H1 (cell line): Measurements from ENCODE around the gene PDE4B. TPM values are rescaled to one million over a fixed set of nuclear protein-coding genes. Genes with fewer than 3 reads are reported as not detected.

Experiments used
- CTCF ChIA-PET: fragments of 300-600 bp; sonication (Branson Sonifier 250); formaldehyde crosslinking; loops from one replicate; lab custom pipeline; 2021; ENCODE audit not compliant: partially characterized antibody; lab: Charles Lee
- POLR2A ChIA-PET: fragments of 300-600 bp; sonication (Branson Sonifier 250); formaldehyde crosslinking; loops from one replicate; lab custom pipeline; 2021; ENCODE audit warnings: inconsistent platforms; ENCODE audit not compliant: partially characterized antibody; lab: Charles Lee
- DNase-seq, 2 experiments: peaks; one replicate each; pipeline versions ENCODE4 v3.0.0 to v3.0.0-alpha.2; 2010 to 2022; ENCODE audit warnings: low spot score in 2 of 2, low read depth in 1 of 2, mixed read lengths in 1 of 2
- FAIRE-seq: peaks from 2 replicates; lab custom pipeline; 2011; peaks lifted over from hg19 to GRCh38; lab: Jason Lieb, UNC
- H2AFZ ChIP-seq: 2 replicates; pipeline ENCODE4 v1.8.1; 2012; ENCODE audit warnings: low read length, inconsistent platforms
- H2AK5ac ChIP-seq: 2 replicates; pipeline ENCODE4 v1.6.1; 2013; ENCODE audit warnings: low read depth, low read length
- H2BK120ac ChIP-seq: replicated peaks from 2 replicates; pipeline ENCODE3; 2013; ENCODE audit warnings: low read depth, low read length, inconsistent platforms
- H2BK12ac ChIP-seq: 2 replicates; pipeline ENCODE4 v1.6.1; 2013; ENCODE audit warnings: low read depth, low read length
- H2BK15ac ChIP-seq: 2 replicates; pipeline ENCODE4 v1.6.1; 2013; ENCODE audit warnings: low read length
- H2BK20ac ChIP-seq: 2 replicates; pipeline ENCODE4 v1.6.1; 2013; ENCODE audit warnings: low read length
- H2BK5ac ChIP-seq: 2 replicates; pipeline ENCODE4 v1.6.1; 2013; ENCODE audit warnings: low read depth, low read length
- H3K14ac ChIP-seq: 2 replicates; pipeline ENCODE4 v1.6.1; 2013; ENCODE audit warnings: inconsistent platforms; ENCODE audit not compliant: insufficient read length
- H3K18ac ChIP-seq: 2 replicates; pipeline ENCODE4 v1.6.1; 2013; ENCODE audit warnings: low read length; ENCODE audit errors: extremely low read depth
- H3K23ac ChIP-seq: 2 replicates; pipeline ENCODE4 v1.6.1; 2013; ENCODE audit warnings: inconsistent platforms; ENCODE audit not compliant: insufficient read length
- H3K23me2 ChIP-seq: 2 replicates; pipeline ENCODE4 v1.6.1; 2013; ENCODE audit warnings: low read depth, low read length
- H3K27ac ChIP-seq: 2 replicates; pipeline ENCODE4 v1.6.1; 2011; ENCODE audit warnings: low read depth, low read length, inconsistent platforms
- H3K27me3 ChIP-seq, 4 experiments: replicated peaks in 1 of 4; 1 replicate in 1 of 4; 2 replicates in 3 of 4; pipeline versions ENCODE4 v1.6.1 to v1.8.1; 2011 to 2013; ENCODE audit warnings: low read length in 3 of 4, mild to moderate bottlenecking in 3 of 4, inconsistent platforms in 2 of 4, mixed read lengths in 2 of 4, moderate library complexity in 1 of 4; ENCODE audit not compliant: control insufficient read depth in 3 of 4, insufficient read depth in 3 of 4; ENCODE audit errors: extremely low read depth in 1 of 4
- H3K36me3 ChIP-seq, 4 experiments: 2 replicates each; pipeline versions ENCODE4 v1.6.1 to v1.8.1; 2011 to 2013; ENCODE audit warnings: mild to moderate bottlenecking in 4 of 4, low read length in 3 of 4, moderate library complexity in 2 of 4, control low read depth in 1 of 4, inconsistent platforms in 1 of 4; ENCODE audit not compliant: insufficient read depth in 4 of 4, control insufficient read depth in 2 of 4
- H3K4ac ChIP-seq: replicated peaks from 2 replicates; pipeline ENCODE3; 2013; ENCODE audit warnings: low read length, low read depth, mixed read lengths, inconsistent platforms; ENCODE audit not compliant: insufficient read length
- H3K4me1 ChIP-seq, 4 experiments: replicated peaks in 1 of 4; 1 replicate in 1 of 4; 2 replicates in 3 of 4; pipeline versions ENCODE4 v1.6.1 to v1.8.1; 2011 to 2013; ENCODE audit warnings: low read length in 3 of 4, inconsistent platforms in 2 of 4, mixed read lengths in 1 of 4; ENCODE audit not compliant: insufficient read depth in 4 of 4, control insufficient read depth in 3 of 4
- H3K4me2 ChIP-seq, 2 experiments: 2 replicates each; pipeline versions ENCODE4 v1.6.1 to v1.8.1; 2011 to 2013; ENCODE audit warnings: low read depth in 2 of 2, low read length in 2 of 2, control low read depth in 1 of 2, inconsistent platforms in 1 of 2, mild to moderate bottlenecking in 1 of 2; ENCODE audit not compliant: insufficient read depth in 1 of 2
- H3K4me3 ChIP-seq, 4 experiments: fragments of 200-600, 300-600 bp in 1 of 4; sonication (generic), shearing (Covaris generic), sonication (Bioruptor Twin) in 1 of 4; 2 replicates each; pipeline versions ENCODE4 v1.5.1 to v1.8.1; 2011 to 2016; ENCODE audit warnings: low read length in 4 of 4, low read depth in 3 of 4, control low read depth in 2 of 4, inconsistent platforms in 2 of 4, mild to moderate bottlenecking in 2 of 4, mixed read lengths in 1 of 4, moderate library complexity in 1 of 4; ENCODE audit not compliant: insufficient read depth in 2 of 4; ENCODE audit errors: extremely low read depth in 1 of 4
- H3K56ac ChIP-seq: replicated peaks from 2 replicates; pipeline ENCODE3; 2013; ENCODE audit warnings: low read depth, mild to moderate bottlenecking, mixed read lengths, low read length, inconsistent platforms; ENCODE audit not compliant: insufficient read length
- H3K79me1 ChIP-seq: 2 replicates; pipeline ENCODE4 v1.6.1; 2013; ENCODE audit warnings: low read depth, low read length, control low read depth
- H3K79me2 ChIP-seq, 2 experiments: 2 replicates each; pipeline versions ENCODE4 v1.6.1 to v1.8.1; 2012 to 2013; ENCODE audit warnings: low read length in 2 of 2, mild to moderate bottlenecking in 2 of 2, inconsistent platforms in 1 of 2; ENCODE audit not compliant: insufficient read depth in 2 of 2, control insufficient read depth in 1 of 2
- H3K9ac ChIP-seq, 4 experiments: replicated peaks in 1 of 4; 1 replicate in 1 of 4; 2 replicates in 3 of 4; pipeline versions ENCODE4 v1.6.1 to v1.8.1; 2011 to 2013; ENCODE audit warnings: low read depth in 3 of 4, low read length in 3 of 4, control low read depth in 2 of 4, mild to moderate bottlenecking in 2 of 4, moderate library complexity in 2 of 4, inconsistent platforms in 1 of 4; ENCODE audit errors: extremely low read depth in 1 of 4
- H3K9me3 ChIP-seq, 2 experiments: 2 replicates each; pipeline versions ENCODE4 v1.6.1 to v1.8.1; 2012 to 2013; ENCODE audit warnings: mild to moderate bottlenecking in 2 of 2, moderate library complexity in 2 of 2, control low read depth in 1 of 2, inconsistent platforms in 1 of 2, low read depth in 1 of 2, low read length in 1 of 2, mixed read lengths in 1 of 2; ENCODE audit not compliant: insufficient read depth in 2 of 2
- H4K20me1 ChIP-seq, 2 experiments: replicated peaks in 1 of 2; 2 replicates each; pipeline versions ENCODE3 to v1.8.1; 2011 to 2013; ENCODE audit warnings: inconsistent platforms in 2 of 2, low read length in 2 of 2, mild to moderate bottlenecking in 1 of 2; ENCODE audit not compliant: insufficient read depth in 2 of 2, control insufficient read depth in 1 of 2
- H4K5ac ChIP-seq: 2 replicates; pipeline ENCODE4 v1.6.1; 2013; ENCODE audit warnings: low read length, low read depth, mixed read lengths, inconsistent platforms; ENCODE audit not compliant: insufficient read length
- H4K8ac ChIP-seq: 2 replicates; pipeline ENCODE4 v1.8.0; 2013; ENCODE audit warnings: mild to moderate bottlenecking, moderate library complexity, low read length, inconsistent platforms; ENCODE audit not compliant: insufficient read depth; ENCODE audit errors: extremely low read depth
- H4K91ac ChIP-seq: replicated peaks from 2 replicates; pipeline ENCODE3; 2013; ENCODE audit warnings: low read length, mixed read lengths, inconsistent platforms; ENCODE audit not compliant: insufficient read length
- ATF2 ChIP-seq: IDR thresholded peaks from 2 replicates; pipeline ENCODE4 v1.6.1; 2012; ENCODE audit warnings: low read length, inconsistent platforms
- CBX8 ChIP-seq: fragments of 300-800, 300-1000 bp; sonication (generic); IDR thresholded peaks from 2 replicates; pipeline ENCODE4 v1.7.1; 2016; ENCODE audit warnings: low read depth, low read length, borderline replicate concordance
- CREB1 ChIP-seq: IDR thresholded peaks from 2 replicates; pipeline ENCODE4 v1.6.1; 2012; ENCODE audit warnings: inconsistent platforms
- POLR2AphosphoS5 ChIP-seq: IDR thresholded peaks from 2 replicates; pipeline ENCODE4 v1.6.1; 2011; ENCODE audit warnings: low read depth, low read length
- SIX5 ChIP-seq: IDR thresholded peaks from 2 replicates; pipeline ENCODE4 v1.6.1; 2011; ENCODE audit warnings: mild to moderate bottlenecking, low read depth, low read length
- SUZ12 ChIP-seq: fragments of 200-600 bp; sonication (generic); IDR thresholded peaks from 2 replicates; pipeline ENCODE4 v1.6.1; 2012; ENCODE audit warnings: mild to moderate bottlenecking, inconsistent platforms, low read length, moderate library complexity, mixed read lengths
- TAF7 ChIP-seq: optimal IDR thresholded peaks from 2 replicates; pipeline ENCODE3; 2011; ENCODE audit warnings: low read depth, mild to moderate bottlenecking, inconsistent platforms, low read length, moderate library complexity, borderline replicate concordance
- YY1 ChIP-seq: IDR thresholded peaks from 2 replicates; pipeline ENCODE4 v1.6.1; 2011; ENCODE audit warnings: low read depth, mild to moderate bottlenecking, low read length
- WGBS, 2 experiments: shearing (Covaris generic) in 1 of 2; methylation state at CpG; one replicate each; pipeline versions ENCODE4 v1.1.6 to v1.1.7; 2013 to 2015; ENCODE audit warnings: low lambda C conversion rate in 2 of 2, mixed read lengths in 2 of 2, inconsistent platforms in 1 of 2, low coverage in 1 of 2, missing lambda C conversion rate in 1 of 2; ENCODE audit not compliant: insufficient replicate concordance in 2 of 2, insufficient coverage in 1 of 2, insufficient read length in 1 of 2; ENCODE audit errors: extremely low coverage in 1 of 2, missing lambda C conversion rate in 1 of 2; 5-methylcytosine and 5-hydroxymethylcytosine counted together
- polyA plus RNA-seq, 7 experiments: library from polyadenylated mRNA; depleted of rRNA in 3 of 7; stranded (reverse) in 5 of 7; unstranded in 2 of 7; fragments of >200 nt in 5 of 7; fragments of 200-250 nt in 2 of 7; gene quantifications; 1 replicate in 5 of 7; 2 replicates in 1 of 7; 4 replicates in 1 of 7; pipeline versions ENCODE4 v1.2.1 to v1.2.3, GENCODE V29; 2011 to 2013; ENCODE audit warnings: missing spikeins in 2 of 7, mixed read lengths in 2 of 7
- total RNA-seq: library from RNA; stranded (reverse); fragmentation: NEBNext Ultra II Directional; extraction: Animal tissue kit (Norgen Biotek cat#: 25700); gene quantifications from 2 replicates; pipeline ENCODE4 v1.2.1, GENCODE V29; 2021

PDE4B gene
- total and polyA plus RNA-seq, 2 of the 8 experiments (the other 6 are each of a cell fraction or from before 2014, with no cell fraction given) = 5.0 to 15.1 TPM

GRCh38 chr1:65979136-65980044 lies 186.7 kb downstream of the PDE4B start:
- H2BK15ac ChIP-seq = no peak overlapping the region
- no peak overlapping the region for H3K18ac ChIP-seq
- H2BK12ac ChIP-seq = no peak overlapping the region
- no peak overlapping the region for H4K5ac ChIP-seq
- H3K14ac ChIP-seq = no peak overlapping the region
- no peak overlapping the region for H4K91ac ChIP-seq
- 95% methylated on average over 7 of the region's 7 CpGs; no CpG with 5 or more reads in 1 of the 2 experiments for WGBS, 2 experiments
- no peaks in the 10 kb centered on the region for H3K23me2 ChIP-seq
- no peak overlapping the region for H2AFZ ChIP-seq
- peaks cover 12 to 18% of the 10 kb centered on the region in 2 experiments for H3K9me3 ChIP-seq
- no peak overlapping the region for H3K56ac ChIP-seq
- H3K9ac ChIP-seq = no peak overlapping the region
- H2BK120ac ChIP-seq = no peak overlapping the region
- no peak for FAIRE-seq
- no peak overlapping the region for H3K27ac ChIP-seq
- H2BK5ac ChIP-seq = no peak overlapping the region
- H3K27me3 ChIP-seq = no peaks in the 10 kb centered on the region
- H3K79me2 ChIP-seq = no peaks in the 10 kb centered on the region
- H3K4me1 ChIP-seq = no peaks in the 10 kb centered on the region
- ChIA-PET CTCF (interaction anchor here (1.0 to 2.0 kb wide), 3 partner anchors 261 to 467 kb away, joined by 3 to 8 read pairs (median 3); no protein-coding TSS in a partner anchor), POLR2A (no interaction called here)
- no peak overlapping the region for H2BK20ac ChIP-seq
- no peak overlapping the region for H3K4me2 ChIP-seq
- no peak overlapping the region for H3K4ac ChIP-seq
- H4K20me1 ChIP-seq = no peaks in the 10 kb centered on the region
- no peaks in the 10 kb centered on the region for H3K36me3 ChIP-seq
- no peak overlapping the region for H2AK5ac ChIP-seq
- H3K23ac ChIP-seq = no peak overlapping the region
- DNase-seq = no peak
- no peaks in the 10 kb centered on the region for H3K79me1 ChIP-seq
- H4K8ac ChIP-seq = no peak overlapping the region
- no peak overlapping the region for H3K4me3 ChIP-seq
- no peak for TF ChIP-seq POLR2AphosphoS5
- no peak for TF ChIP-seq TAF7
- no peak for TF ChIP-seq YY1
- TF ChIP-seq ATF2 = no peak
- TF ChIP-seq CBX8 = no peak
- no peak for TF ChIP-seq CREB1
- TF ChIP-seq SIX5 = no peak
- TF ChIP-seq SUZ12 = no peak
